GM12878 (cell line): ENCODE measurements around the gene LSAMP. TPM values are rescaled to one million over a fixed set of nuclear protein-coding genes. Genes with fewer than 3 reads are reported as not detected.

Experiments used
- ATAC-seq: fragments of 200-7000 bp; cut with Tn5 transposase; 3 replicates; pipeline ENCODE4 v1.9.1; 2020; ENCODE audit warnings: mild to moderate bottlenecking, moderate library complexity
- BruUV-seq: library from RNA; stranded (reverse); fragments of 400-500 nt; replicated peaks from 2 replicates; lab custom pipeline; 2021; lab: Mats Ljungman, UMichigan
- CTCF ChIA-PET: fragments of 300-600 bp; sonication (Branson Sonifier 250); formaldehyde crosslinking; extraction: SDS; loops from one replicate; lab custom pipeline; 2021; ENCODE audit warnings: inconsistent platforms; lab: Yijun Ruan, JAX
- POLR2A ChIA-PET: fragments of 350-600 bp; formaldehyde crosslinking; extraction: SDS; loops from one replicate; lab custom pipeline; 2021; ENCODE audit warnings: inconsistent platforms; lab: Charles Lee
- RAD21 ChIA-PET: fragments of 300-600 bp; sonication (Branson Sonifier 250); formaldehyde crosslinking; loops from one replicate; lab custom pipeline; 2023; ENCODE audit warnings: antibody characterized with exemption; ENCODE audit not compliant: unreplicated experiment; lab: Charles Lee
- SMC1A ChIA-PET: fragments of 300-600 bp; sonication (Branson Sonifier 250); formaldehyde crosslinking; loops from one replicate; lab custom pipeline; 2023; ENCODE audit not compliant: unreplicated experiment, uncharacterized antibody; lab: Charles Lee
- DNase-seq: peaks from one replicate; pipeline ENCODE4 v3.0.0-alpha.2; 2011; ENCODE audit warnings: low read depth, low spot score
- FAIRE-seq: peaks from 3 replicates; lab custom pipeline; 2011; peaks lifted over from hg19 to GRCh38; lab: Jason Lieb, UNC
- H2AFZ ChIP-seq: 2 replicates; pipeline ENCODE4 v1.6.0; 2011; ENCODE audit warnings: low read depth, low read length, control low read depth; ENCODE audit not compliant: control insufficient read depth
- H3K27ac ChIP-seq: 2 replicates; pipeline ENCODE4 v1.5.1; 2011; ENCODE audit warnings: control low read depth; ENCODE audit not compliant: control insufficient read depth, insufficient read depth
- H3K27me3 ChIP-seq, 2 experiments: replicated peaks in 1 of 2; 2 replicates each; pipeline versions ENCODE4 v1.6.0 to v1.6.1; 2011; ENCODE audit warnings: low read length in 1 of 2; ENCODE audit not compliant: control insufficient read depth in 2 of 2, insufficient read depth in 2 of 2
- H3K36me3 ChIP-seq, 2 experiments: 2 replicates each; pipeline ENCODE4 v1.5.1; 2011; ENCODE audit warnings: low read length in 1 of 2; ENCODE audit not compliant: control insufficient read depth in 2 of 2, insufficient read depth in 2 of 2
- H3K4me1 ChIP-seq: 2 replicates; pipeline ENCODE4 v1.6.1; 2011; ENCODE audit warnings: mild to moderate bottlenecking, low read length, moderate library complexity, mixed read lengths; ENCODE audit not compliant: control insufficient read depth, insufficient read depth
- H3K4me2 ChIP-seq: 2 replicates; pipeline ENCODE4 v1.6.0; 2011; ENCODE audit warnings: control low read depth; ENCODE audit not compliant: control insufficient read depth, insufficient read depth
- H3K4me3 ChIP-seq: fragments of 200-600 bp; sonication (generic); 2 replicates; pipeline ENCODE4 v1.5.1; 2016
- H3K79me2 ChIP-seq: 2 replicates; pipeline ENCODE4 v1.6.0; 2011; ENCODE audit warnings: low read length; ENCODE audit not compliant: control insufficient read depth, insufficient read depth
- H3K9ac ChIP-seq: 2 replicates; pipeline ENCODE4 v1.8.0; 2011; ENCODE audit warnings: low read length, control low read depth, mixed read lengths; ENCODE audit not compliant: control insufficient read depth, insufficient read depth
- H3K9me3 ChIP-seq: replicated peaks from 3 replicates; pipeline ENCODE4 v1.5.1; 2011; ENCODE audit warnings: mild to moderate bottlenecking, low read length; ENCODE audit not compliant: control insufficient read depth, insufficient read depth
- H4K20me1 ChIP-seq: 2 replicates; pipeline ENCODE4 v1.6.0; 2011; ENCODE audit not compliant: control insufficient read depth, insufficient read depth
- ASH2L ChIP-seq: fragments of 300-600, 200-600 bp; sonication (generic); IDR thresholded peaks from 2 replicates; pipeline ENCODE4 v1.6.1; 2017; ENCODE audit warnings: low read depth, mild to moderate bottlenecking, borderline replicate concordance
- ATF3 ChIP-seq: IDR thresholded peaks from 2 replicates; pipeline ENCODE4 v1.6.1; 2011; ENCODE audit warnings: low read depth, mild to moderate bottlenecking, low read length, moderate library complexity, borderline replicate concordance; ENCODE audit errors: extremely low read depth
- ATF7 ChIP-seq: fragments of 450-650 bp; IDR thresholded peaks from 2 replicates; pipeline ENCODE4 v1.6.1; 2016; ENCODE audit warnings: low read depth, mild to moderate bottlenecking
- CBFB ChIP-seq: IDR thresholded peaks from 2 replicates; pipeline ENCODE4 v1.6.1; 2016; ENCODE audit warnings: antibody characterized with exemption, low read depth
- CBX3 ChIP-seq: fragments of 200-600 bp; sonication (generic); IDR thresholded peaks from 2 replicates; pipeline ENCODE4 v1.6.1; 2016; ENCODE audit warnings: low read depth, borderline replicate concordance
- ESRRA ChIP-seq: IDR thresholded peaks from 2 replicates; pipeline ENCODE4 v1.6.1; 2012; ENCODE audit warnings: mild to moderate bottlenecking, low read length, improper control_type of control experiment
- ETV6 ChIP-seq, 2 experiments: fragments of 450-650 bp in 1 of 2; IDR thresholded peaks in 1 of 2; conservative IDR thresholded peaks in 1 of 2; 2 replicates each; pipeline ENCODE4 v1.6.1; 2014; ENCODE audit warnings: antibody characterized with exemption in 1 of 2, borderline replicate concordance in 1 of 2, low read depth in 1 of 2, mild to moderate bottlenecking in 1 of 2, moderate library complexity in 1 of 2
- GATAD2B ChIP-seq: fragments of 450-650 bp; conservative IDR thresholded peaks from 2 replicates; pipeline ENCODE4 v1.6.1; 2017; ENCODE audit warnings: low read depth, mild to moderate bottlenecking, moderate library complexity
- IKZF2 ChIP-seq, 2 experiments: fragments of 450-650 bp; IDR thresholded peaks; 2 replicates each; pipeline ENCODE4 v1.6.1; 2017; ENCODE audit warnings: mild to moderate bottlenecking in 2 of 2, moderate library complexity in 2 of 2
- KDM1A ChIP-seq: fragments of 200-600 bp; sonication (generic); IDR thresholded peaks from 2 replicates; pipeline ENCODE4 v1.6.1; 2016; ENCODE audit warnings: borderline replicate concordance
- NFYB ChIP-seq: IDR thresholded peaks from 2 replicates; pipeline ENCODE4 v1.6.1; 2011; ENCODE audit warnings: low read depth, mild to moderate bottlenecking, low read length, improper control_type of control experiment, moderate library complexity; ENCODE audit not compliant: insufficient read depth
- PKNOX1 ChIP-seq: fragments of 450-650 bp; IDR thresholded peaks from 2 replicates; pipeline ENCODE4 v1.6.1; 2016; ENCODE audit warnings: mild to moderate bottlenecking
- SMAD5 ChIP-seq: IDR thresholded peaks from 2 replicates; pipeline ENCODE4 v1.6.1; 2016; ENCODE audit warnings: antibody characterized with exemption, low read depth
- SREBF1 ChIP-seq: IDR thresholded peaks from 2 replicates; pipeline ENCODE4 v1.6.1; 2012; ENCODE audit warnings: mild to moderate bottlenecking, low read length
- SRF ChIP-seq, 2 experiments: IDR thresholded peaks; 2 replicates each; pipeline ENCODE4 v1.6.1; 2011; ENCODE audit warnings: low read depth in 2 of 2, low read length in 2 of 2, mild to moderate bottlenecking in 1 of 2, moderate library complexity in 1 of 2
- TAF1 ChIP-seq: IDR thresholded peaks from 2 replicates; pipeline ENCODE4 v1.6.1; 2011; ENCODE audit warnings: mild to moderate bottlenecking, low read depth, low read length, borderline replicate concordance
- TCF7 ChIP-seq: IDR thresholded peaks from 2 replicates; pipeline ENCODE4 v1.6.1; 2014; ENCODE audit warnings: antibody characterized with exemption, borderline replicate concordance
- ZNF207 ChIP-seq: fragments of 450-650 bp; IDR thresholded peaks from 2 replicates; pipeline ENCODE4 v1.6.1; 2014; ENCODE audit warnings: antibody characterized with exemption, mild to moderate bottlenecking, borderline replicate concordance
- WGBS: methylation state at CpG from one replicate; pipeline ENCODE4 v1.1.6; 2016; ENCODE audit warnings: low lambda C conversion rate; ENCODE audit not compliant: insufficient replicate concordance, insufficient coverage; ENCODE audit errors: missing lambda C conversion rate; 5-methylcytosine and 5-hydroxymethylcytosine counted together
- in situ Hi-C: fragments of 300-500 bp; cut with MboI; formaldehyde crosslinking; loops from 9 replicates; pipeline ENCODE4 v1.14.3; 2018; ENCODE audit warnings: mixed read lengths
- intact Hi-C: fragments of 100-400 bp; cut with micrococcal nuclease; formaldehyde crosslinking; loops from one replicate; pipeline ENCODE4 v1.14.2; 2022; ENCODE audit not compliant: unreplicated experiment
- polyA plus RNA-seq, 11 experiments: library from polyadenylated mRNA; depleted of rRNA in 4 of 11; unstranded in 6 of 11; stranded (reverse) in 5 of 11; fragments of >200 nt; fragmentation: Nextera tagmentation in 4 of 11; fragmentation: Illumina TruSeq in 1 of 11; extraction: Ambion mirVana in 4 of 11; extraction: Trizol in 1 of 11; gene quantifications; 1 replicate in 1 of 11; 2 replicates in 10 of 11; pipeline versions ENCODE4 v1.2.1 to v1.2.3, GENCODE V29; 2011 to 2016; ENCODE audit warnings: inconsistent platforms in 2 of 11, missing spikeins in 2 of 11, low read depth in 1 of 11
- total RNA-seq, 4 experiments: library from RNA; depleted of rRNA in 3 of 4; stranded (reverse); fragments of >200 nt in 3 of 4; fragmentation: Illumina TruSeq in 1 of 4; extraction: Trizol in 1 of 4; gene quantifications; 2 replicates each; pipeline versions ENCODE4 v1.2.1 to v1.2.3, GENCODE V29; 2013 to 2021
- TF ChIP-seq, protein P1 (sequence below): fragments of 150-350 bp; IDR thresholded peaks from 2 replicates; pipeline ENCODE4 v1.6.1; 2014; ENCODE audit warnings: mild to moderate bottlenecking, low read depth, low read length

LSAMP gene
- total and polyA plus RNA-seq, 10 of the 15 experiments (the other 5 are each of a cell fraction or from before 2014, with no cell fraction given) = 2.0 to 12.7 (median 6.5) TPM

GRCh38 chr3:116037954-116038911 is 407.1 kb downstream of the LSAMP start:
- H3K4me3 ChIP-seq = peak overlapping the region; percentile 43; the same call in 1 of the 2 replicates
- no peaks in the 10 kb centered on the region for H3K36me3 ChIP-seq
- H3K27me3 ChIP-seq = no peaks in the 10 kb centered on the region
- H2AFZ ChIP-seq = no peak overlapping the region
- H3K4me1 ChIP-seq = peaks cover 14% of the 10 kb centered on the region
- H3K9ac ChIP-seq = no peak overlapping the region
- CTCF ChIA-PET = interaction anchor here (0.9 to 1.2 kb wide), 4 partner anchors 9 to 51 kb away, joined by 3 to 5 read pairs (median 3); no protein-coding TSS in a partner anchor
- BruUV-seq = no TSS peak
- peak; percentile 99 for ATAC-seq
- SMC1A ChIA-PET = interaction anchor here (0.6 to 4.1 kb wide), 14 partner anchors 11 to 168 kb away, joined by 3 to 22 read pairs (median 4); no protein-coding TSS in a partner anchor
- H3K9me3 ChIP-seq = no peaks in the 10 kb centered on the region
- no peaks in the 10 kb centered on the region for H3K79me2 ChIP-seq
- peak; percentile 31 for FAIRE-seq
- H3K27ac ChIP-seq = peak overlapping the region; percentile 65
- H3K4me2 ChIP-seq = peak overlapping the region; percentile 52; the same call in 1 of the 2 replicates
- peak; percentile 58 for DNase-seq
- RAD21 ChIA-PET = interaction anchor here (0.7 to 2.7 kb wide), 12 partner anchors 9 to 98 kb away, joined by 3 to 13 read pairs (median 4); no protein-coding TSS in a partner anchor
- intact Hi-C loops = loop anchor here (5.0 kb wide), 1 partner anchor 36 kb away; no protein-coding TSS in a partner anchor
- in situ Hi-C loops = no loop called here
- 18% methylated on average over 5 of the region's 5 CpGs for WGBS
- no peaks in the 10 kb centered on the region for H4K20me1 ChIP-seq
- POLR2A ChIA-PET = interaction anchor here (0.6 to 0.8 kb wide), 3 partner anchors 15 to 273 kb away, joined by 3 read pairs; no protein-coding TSS in a partner anchor
- TF ChIP-seq KDM1A = no peak
- TF ChIP-seq GATAD2B = peak; percentile 78; the same call in 1 of the 2 replicates
- peak; percentile 98 to 99 for TF ChIP-seq IKZF2 (IDR thresholded peaks at IDR 0.05)
- TF ChIP-seq ATF3 = no peak
- TF ChIP-seq ESRRA = no peak
- no peak for TF ChIP-seq SMAD5
- no peak for TF ChIP-seq SREBF1
- peak in 1 of 2 experiments; percentile 73; a peak in 1 of 4 replicates for TF ChIP-seq ETV6 (conservative IDR thresholded peaks at IDR 0.05 in 1 of 2, IDR thresholded peaks at IDR 0.05 in 1 of 2; ENCODE audit: borderline replicate concordance in 1 of 2, low read depth in 1 of 2)
- TF ChIP-seq PKNOX1 = 0 out of 2 replicates have a peak, but pooled peaks have one; percentile 8
- TF ChIP-seq CBFB = 0 out of 2 replicates have a peak, but pooled peaks have one; percentile 54
- peak; percentile 57; the same call in 1 of the 2 replicates for TF ChIP-seq TCF7
- no peak for TF ChIP-seq NFYB
- TF ChIP-seq ASH2L = no peak
- TF ChIP-seq, protein P1, sequence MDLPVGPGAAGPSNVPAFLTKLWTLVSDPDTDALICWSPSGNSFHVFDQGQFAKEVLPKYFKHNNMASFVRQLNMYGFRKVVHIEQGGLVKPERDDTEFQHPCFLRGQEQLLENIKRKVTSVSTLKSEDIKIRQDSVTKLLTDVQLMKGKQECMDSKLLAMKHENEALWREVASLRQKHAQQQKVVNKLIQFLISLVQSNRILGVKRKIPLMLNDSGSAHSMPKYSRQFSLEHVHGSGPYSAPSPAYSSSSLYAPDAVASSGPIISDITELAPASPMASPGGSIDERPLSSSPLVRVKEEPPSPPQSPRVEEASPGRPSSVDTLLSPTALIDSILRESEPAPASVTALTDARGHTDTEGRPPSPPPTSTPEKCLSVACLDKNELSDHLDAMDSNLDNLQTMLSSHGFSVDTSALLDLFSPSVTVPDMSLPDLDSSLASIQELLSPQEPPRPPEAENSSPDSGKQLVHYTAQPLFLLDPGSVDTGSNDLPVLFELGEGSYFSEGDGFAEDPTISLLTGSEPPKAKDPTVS = no peak
- 0 out of 4 replicates have a peak, but pooled peaks of 1 of the 2 experiments have one; percentile 14 for TF ChIP-seq SRF (IDR thresholded peaks at IDR 0.05; ENCODE audit: low read depth in 2 of 2, low read length in 2 of 2)
- no peak for TF ChIP-seq TAF1
- TF ChIP-seq ZNF207 = no peak
- TF ChIP-seq CBX3 = no peak
- peak; percentile 27; the same call in 1 of the 2 replicates for TF ChIP-seq ATF7
